Measurements from ENCODE around the gene TAF4B. TPM values are rescaled to one million over a fixed set of nuclear protein-coding genes. Genes with fewer than 3 reads are reported as not detected.
A peak's percentile ranks its signal among the peaks of the same experiment; 100 is the strongest.

Gene TAF4B
- total and polyA plus RNA-seq, 2 experiments from 2014 or later: 1.4 TPM; not detected in 1

DNA sequence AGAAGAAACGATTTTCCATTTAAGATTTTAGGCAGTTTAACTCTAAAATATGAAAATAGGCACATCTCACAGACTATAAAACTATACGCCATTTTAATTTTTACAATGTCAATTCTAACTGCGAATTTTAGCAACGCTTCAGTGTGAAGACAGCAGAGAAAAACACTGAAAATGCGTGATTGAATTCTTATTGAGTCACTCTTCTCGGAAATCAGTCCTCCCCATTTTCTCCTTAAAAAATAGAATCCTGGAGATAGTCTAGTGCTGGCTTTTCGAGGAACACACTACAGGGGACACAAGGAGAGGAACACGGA lies 373 bp upstream of the TAF4B start:
- H3K9me3 ChIP-seq (ENCODE audit: low read depth): no peaks in the 10 kb centered on the region
- H3K27me3 ChIP-seq: peaks cover 23% of the 10 kb centered on the region
- no peaks in the 10 kb centered on the region for H3K9me2 ChIP-seq (replicated peaks; ENCODE audit: insufficient read depth)
- no peaks in the 10 kb centered on the region for H4K20me1 ChIP-seq (ENCODE audit: insufficient read depth, poor library complexity, severe bottlenecking)
- H3K4me1 ChIP-seq (ENCODE audit: insufficient read depth): no peaks in the 10 kb centered on the region
- DNase-seq (ENCODE audit: low spot score): no peak
- H3K4me2 ChIP-seq: peak overlapping the region; percentile 99
- H3K4me3 ChIP-seq: peak overlapping the region; percentile 20
- no peak overlapping the region for H3K27ac ChIP-seq
- H2AFZ ChIP-seq: peak overlapping the region; percentile 77
- 32% methylated on average over 8 of the region's 8 CpGs for whole genome bisulfite sequencing (ENCODE audit: low lambda C conversion rate, missing lambda C conversion rate)
- no peaks in the 10 kb centered on the region for H3K36me3 ChIP-seq (replicated peaks; ENCODE audit: insufficient read depth, low read depth)
- TF ChIP-seq EZH2phosphoT487 (IDR thresholded peaks at IDR 0.05; ENCODE audit: low read depth, severe bottlenecking, unreplicated experiment): no peak
- TF ChIP-seq CTCF (IDR thresholded peaks at IDR 0.05; ENCODE audit: poor library complexity): no peak
- no peak for TF ChIP-seq EZH2 (IDR thresholded peaks at IDR 0.05; ENCODE audit: borderline replicate concordance)
- H3K79me2 ChIP-seq: no peaks in the 10 kb centered on the region

DNA sequence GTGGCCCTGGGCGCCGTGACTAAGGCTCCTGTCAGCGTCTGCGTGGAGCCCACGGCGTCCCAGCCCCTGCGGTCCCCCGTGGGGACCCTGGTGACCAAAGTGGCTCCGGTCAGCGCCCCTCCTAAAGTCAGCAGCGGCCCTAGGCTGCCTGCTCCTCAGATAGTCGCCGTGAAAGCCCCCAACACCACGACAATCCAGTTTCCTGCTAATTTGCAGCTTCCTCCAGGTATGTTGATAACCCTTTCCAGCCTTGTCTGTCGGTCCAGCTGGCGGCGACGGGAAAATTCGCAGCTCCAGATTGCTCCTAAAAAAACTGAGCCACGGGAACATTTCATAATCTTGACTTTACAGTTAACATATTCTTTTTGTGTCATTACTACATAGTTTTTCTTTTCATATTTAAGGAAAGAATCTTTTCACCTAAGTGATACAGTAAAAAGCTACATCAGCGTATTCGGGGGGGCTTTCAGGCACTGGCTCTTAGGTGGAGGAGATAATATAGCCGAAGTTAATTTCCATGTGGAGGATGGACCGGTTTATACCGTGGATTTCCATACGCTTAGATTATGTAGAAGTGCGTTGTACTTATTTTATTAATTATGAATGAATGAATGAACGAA lies 916 bp downstream of the TAF4B start:
- no peak overlapping the region for H3K27ac ChIP-seq
- peak overlapping the region; percentile 46 for H3K4me3 ChIP-seq
- no peaks in the 10 kb centered on the region for H4K20me1 ChIP-seq (ENCODE audit: insufficient read depth, poor library complexity, severe bottlenecking)
- H3K4me1 ChIP-seq (ENCODE audit: insufficient read depth): no peaks in the 10 kb centered on the region
- H2AFZ ChIP-seq: peak overlapping the region; percentile 77
- TF ChIP-seq EZH2 (IDR thresholded peaks at IDR 0.05; ENCODE audit: borderline replicate concordance): no peak
- TF ChIP-seq EZH2phosphoT487 (IDR thresholded peaks at IDR 0.05; ENCODE audit: low read depth, severe bottlenecking, unreplicated experiment): no peak
- no peak for TF ChIP-seq CTCF (IDR thresholded peaks at IDR 0.05; ENCODE audit: poor library complexity)
- H3K9me2 ChIP-seq (replicated peaks; ENCODE audit: insufficient read depth): no peaks in the 10 kb centered on the region
- H3K27me3 ChIP-seq: peaks cover 23% of the 10 kb centered on the region
- no peaks in the 10 kb centered on the region for H3K9me3 ChIP-seq (ENCODE audit: low read depth)
- peak; percentile 7 for DNase-seq (ENCODE audit: low spot score)
- H3K79me2 ChIP-seq: no peaks in the 10 kb centered on the region
- H3K4me2 ChIP-seq: peak overlapping the region; percentile 99
- 9% methylated on average over 28 of the region's 28 CpGs for WGBS (ENCODE audit: low lambda C conversion rate, missing lambda C conversion rate)
- H3K36me3 ChIP-seq (replicated peaks; ENCODE audit: insufficient read depth, low read depth): no peaks in the 10 kb centered on the region

DNA sequence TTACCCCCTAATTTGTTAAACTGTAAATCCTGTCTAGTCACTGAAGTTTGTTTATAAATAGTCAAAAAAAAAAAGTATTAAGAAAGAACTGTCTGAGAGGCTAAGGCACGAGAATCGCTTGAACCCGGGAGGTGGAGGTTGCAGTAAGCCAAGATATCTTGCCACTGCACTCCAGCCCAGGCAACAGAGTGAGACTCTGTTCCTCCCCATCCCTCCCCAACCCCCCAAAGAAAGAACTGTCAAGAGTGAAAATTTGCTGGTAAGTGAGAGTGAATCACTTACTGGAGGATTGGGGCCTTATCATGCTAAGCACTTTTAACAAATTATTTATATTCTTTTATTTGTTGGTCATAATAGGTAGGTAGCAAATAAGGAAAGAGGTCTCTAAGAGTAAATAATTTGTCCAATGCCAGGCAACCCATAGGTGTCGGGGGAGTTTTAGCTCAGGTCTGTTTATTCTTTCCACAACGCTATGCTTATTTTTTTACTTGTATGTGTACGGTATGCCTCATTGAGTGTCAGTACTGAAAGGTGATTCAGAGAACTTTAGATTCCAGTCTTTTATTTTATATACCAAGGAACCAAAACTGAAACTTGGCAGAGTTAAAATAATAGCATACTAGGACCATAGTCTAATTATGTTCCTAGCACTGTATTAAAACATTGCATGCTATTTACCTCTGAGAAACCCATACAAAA lies 2.5 kb downstream of the TAF4B start:
- H3K27ac ChIP-seq: no peak overlapping the region
- H3K79me2 ChIP-seq: no peaks in the 10 kb centered on the region
- no peak overlapping the region for H3K4me3 ChIP-seq
- no peaks in the 10 kb centered on the region for H3K36me3 ChIP-seq (replicated peaks; ENCODE audit: insufficient read depth, low read depth)
- H3K27me3 ChIP-seq: peaks cover 23% of the 10 kb centered on the region
- no peak overlapping the region for H3K4me2 ChIP-seq
- no peaks in the 10 kb centered on the region for H3K9me2 ChIP-seq (replicated peaks; ENCODE audit: insufficient read depth)
- TF ChIP-seq CTCF (IDR thresholded peaks at IDR 0.05; ENCODE audit: poor library complexity) (no peak), EZH2phosphoT487 (IDR thresholded peaks at IDR 0.05; ENCODE audit: low read depth, severe bottlenecking, unreplicated experiment) (no peak), EZH2 (IDR thresholded peaks at IDR 0.05; ENCODE audit: borderline replicate concordance) (no peak)
- DNase-seq (ENCODE audit: low spot score): no peak
- H2AFZ ChIP-seq: no peak overlapping the region
- WGBS (ENCODE audit: low lambda C conversion rate, missing lambda C conversion rate): 83% methylated on average over 6 of the region's 6 CpGs
- no peaks in the 10 kb centered on the region for H4K20me1 ChIP-seq (ENCODE audit: insufficient read depth, poor library complexity, severe bottlenecking)
- H3K9me3 ChIP-seq (ENCODE audit: low read depth): no peaks in the 10 kb centered on the region
- H3K4me1 ChIP-seq (ENCODE audit: insufficient read depth): no peaks in the 10 kb centered on the region
